ENCODE measurements around the gene CHID1. TPM values are rescaled to one million over a fixed set of nuclear protein-coding genes. Genes with fewer than 3 reads are reported as not detected.

The CHID1 gene
- total RNA-seq, 1 donor from 2014 or later: 74.6 TPM

GRCh38 chr11:880447-880846 is 30.2 kb downstream of the CHID1 start:
- TF ChIP-seq CTCF (IDR thresholded peaks at IDR 0.05; ENCODE audit: insufficient read depth, low read depth, low read length) (no peak), EZH2 (IDR thresholded peaks at IDR 0.05; ENCODE audit: insufficient read depth, low read length) (no peak)
- Histone ChIP-seq H3K36me3 (ENCODE audit: insufficient read depth, low read length) (no peaks in the 10 kb centered on the region), H3K4me3 (ENCODE audit: insufficient read depth, low read depth, low read length) (no peak overlapping the region), H3K9me3 (ENCODE audit: insufficient read depth, low read depth, low read length) (no peaks in the 10 kb centered on the region), H4K20me1 (ENCODE audit: insufficient read depth, low read length) (peaks cover 15% of the 10 kb centered on the region), H3K4me2 (ENCODE audit: low read length) (no peak overlapping the region), H3K27me3 (ENCODE audit: insufficient read depth, low read length) (no peaks in the 10 kb centered on the region), H3K9ac (ENCODE audit: low read length) (no peak overlapping the region), H2AFZ (ENCODE audit: low read depth, low read length) (no peak overlapping the region), H3K27ac (ENCODE audit: low read depth, low read length) (no peak overlapping the region), H3K79me2 (ENCODE audit: insufficient read depth, low read length) (no peaks in the 10 kb centered on the region), H3K4me1 (ENCODE audit: insufficient read depth, low read length) (no peaks in the 10 kb centered on the region)
- peaks cover 4% of the 10 kb centered on the region for H3K4me1 Mint-ChIP-seq (ENCODE audit: low read depth, unreplicated experiment)
- no peaks in the 10 kb centered on the region for H3K9me3 Mint-ChIP-seq (ENCODE audit: unreplicated experiment)
- H3K27ac Mint-ChIP-seq (ENCODE audit: unreplicated experiment): no peak overlapping the region
- peaks cover 13% of the 10 kb centered on the region for H3K36me3 Mint-ChIP-seq (ENCODE audit: low read depth, unreplicated experiment)
- FAIRE-seq (no peak), DNase-seq (ENCODE audit: low read depth) (no peak)
- no peak overlapping the region for H3K4me3 Mint-ChIP-seq (ENCODE audit: unreplicated experiment)
- H3K27me3 Mint-ChIP-seq (ENCODE audit: low read depth, unreplicated experiment): peaks cover 2% of the 10 kb centered on the region

- no peaks in the 10 kb centered on the region for H3K9me3 ChIP-seq (ENCODE audit: insufficient read depth, low read depth, low read length)
- H2AFZ ChIP-seq (ENCODE audit: low read depth, low read length): no peak overlapping the region
- H3K9me3 Mint-ChIP-seq (ENCODE audit: unreplicated experiment): no peaks in the 10 kb centered on the region
- H3K9ac ChIP-seq (ENCODE audit: low read length): no peak overlapping the region
- no peak overlapping the region for H3K4me2 ChIP-seq (ENCODE audit: low read length)
- H3K27me3 Mint-ChIP-seq (ENCODE audit: low read depth, unreplicated experiment): peaks cover 3% of the 10 kb centered on the region
- peaks cover 14% of the 10 kb centered on the region for H3K36me3 Mint-ChIP-seq (ENCODE audit: low read depth, unreplicated experiment)
- peak overlapping the region; percentile 34 for H3K27ac Mint-ChIP-seq (ENCODE audit: unreplicated experiment)
- H3K36me3 ChIP-seq (ENCODE audit: insufficient read depth, low read length): no peaks in the 10 kb centered on the region
- H3K27me3 ChIP-seq (ENCODE audit: insufficient read depth, low read length): no peaks in the 10 kb centered on the region
- H3K4me3 ChIP-seq (ENCODE audit: insufficient read depth, low read depth, low read length): no peak overlapping the region
- no peak overlapping the region for H3K4me3 Mint-ChIP-seq (ENCODE audit: unreplicated experiment)
- no peaks in the 10 kb centered on the region for H3K79me2 ChIP-seq (ENCODE audit: insufficient read depth, low read length)
- H3K27ac ChIP-seq (ENCODE audit: low read depth, low read length): no peak overlapping the region
- no peaks in the 10 kb centered on the region for H3K4me1 ChIP-seq (ENCODE audit: insufficient read depth, low read length)
- peaks cover 20% of the 10 kb centered on the region for H4K20me1 ChIP-seq (ENCODE audit: insufficient read depth, low read length)
- peaks cover 3% of the 10 kb centered on the region for H3K4me1 Mint-ChIP-seq (ENCODE audit: low read depth, unreplicated experiment)
- FAIRE-seq (no peak), DNase-seq (ENCODE audit: low read depth) (no peak)
- TF ChIP-seq EZH2 (IDR thresholded peaks at IDR 0.05; ENCODE audit: insufficient read depth, low read length) (no peak), CTCF (IDR thresholded peaks at IDR 0.05; ENCODE audit: insufficient read depth, low read depth, low read length) (no peak)
These were observed 33.0 kb downstream of the CHID1 start for GRCh38 chr11:877565-877964.

- no peak for FAIRE-seq
- no peaks in the 10 kb centered on the region for H3K4me1 Mint-ChIP-seq (ENCODE audit: low read depth, unreplicated experiment)
- no peak overlapping the region for H3K9ac ChIP-seq (ENCODE audit: low read length)
- H3K4me1 ChIP-seq (ENCODE audit: insufficient read depth, low read length): peaks cover 4% of the 10 kb centered on the region
- H3K27me3 ChIP-seq (ENCODE audit: insufficient read depth, low read length): no peaks in the 10 kb centered on the region
- H3K36me3 ChIP-seq (ENCODE audit: insufficient read depth, low read length): no peaks in the 10 kb centered on the region
- peaks cover 20% of the 10 kb centered on the region for H4K20me1 ChIP-seq (ENCODE audit: insufficient read depth, low read length)
- no peaks in the 10 kb centered on the region for H3K79me2 ChIP-seq (ENCODE audit: insufficient read depth, low read length)
- no peak overlapping the region for H3K4me3 ChIP-seq (ENCODE audit: insufficient read depth, low read depth, low read length)
- H2AFZ ChIP-seq (ENCODE audit: low read depth, low read length): no peak overlapping the region
- no peak overlapping the region for H3K4me2 ChIP-seq (ENCODE audit: low read length)
- H3K9me3 ChIP-seq (ENCODE audit: insufficient read depth, low read depth, low read length): no peaks in the 10 kb centered on the region
- no peak for DNase-seq (ENCODE audit: low read depth)
- H3K9me3 Mint-ChIP-seq (ENCODE audit: unreplicated experiment): no peaks in the 10 kb centered on the region
- no peak overlapping the region for H3K27ac Mint-ChIP-seq (ENCODE audit: unreplicated experiment)
- H3K27me3 Mint-ChIP-seq (ENCODE audit: low read depth, unreplicated experiment): peaks cover 3% of the 10 kb centered on the region
- no peak overlapping the region for H3K27ac ChIP-seq (ENCODE audit: low read depth, low read length)
- TF ChIP-seq EZH2 (IDR thresholded peaks at IDR 0.05; ENCODE audit: insufficient read depth, low read length) (no peak), CTCF (IDR thresholded peaks at IDR 0.05; ENCODE audit: insufficient read depth, low read depth, low read length) (no peak)
- no peak overlapping the region for H3K4me3 Mint-ChIP-seq (ENCODE audit: unreplicated experiment)
- H3K36me3 Mint-ChIP-seq (ENCODE audit: low read depth, unreplicated experiment): peaks cover 8% of the 10 kb centered on the region
These were observed 34.1 kb downstream of the CHID1 start for GRCh38 chr11:876545-876944.

Data from astrocyte (in vitro differentiated cells and primary cell).